ENCODE results near the gene TNIK. TPM values are rescaled to one million over a fixed set of nuclear protein-coding genes. Genes with fewer than 3 reads are reported as not detected.

The TNIK gene
- total and polyA plus RNA-seq, 2 of the 4 experiments (the other 2 are of a cell fraction), result 3.4 to 6.3 TPM

DNA sequence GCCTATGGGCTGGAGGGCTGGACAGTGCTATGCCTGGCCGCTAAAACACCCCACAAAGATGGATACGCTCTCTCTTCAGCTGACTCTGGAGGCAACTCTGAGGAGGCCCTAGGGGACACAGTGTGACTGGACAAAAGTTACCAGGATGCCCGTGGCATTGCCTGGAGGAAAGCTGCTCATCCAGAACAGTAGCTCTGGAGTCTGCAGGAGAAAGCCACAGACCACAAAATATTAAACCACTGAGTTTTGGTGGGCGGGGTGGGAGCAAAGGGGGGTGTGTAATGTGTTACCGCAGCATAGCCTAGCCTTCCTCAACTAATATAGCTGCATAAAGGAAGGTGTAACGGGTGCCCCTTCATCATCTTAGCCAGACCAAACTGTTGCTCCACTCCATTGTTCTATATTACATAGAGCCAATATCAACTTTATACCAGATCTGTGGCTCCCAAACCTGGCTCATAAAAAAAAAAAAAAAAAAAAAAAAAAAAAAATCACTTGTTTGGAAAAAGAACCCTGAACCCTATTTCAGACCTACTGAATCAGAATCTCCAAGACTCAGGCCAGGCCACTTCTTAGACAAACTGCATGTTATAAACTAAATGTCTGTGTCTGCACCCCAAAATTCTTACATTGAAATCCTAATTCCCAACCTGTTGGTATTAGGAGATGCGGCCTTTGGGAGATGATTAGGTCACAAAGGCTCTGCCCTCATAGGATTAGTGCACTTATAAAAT, 132.6 kb downstream of the TNIK start:
- Histone ChIP-seq H2AK9ac (replicated peaks; ENCODE audit: low read depth, low read length, poor library complexity) (no peak overlapping the region), H3K27ac (ENCODE audit: insufficient read depth, low read length) (no peak overlapping the region), H3K14ac (replicated peaks; ENCODE audit: low read depth, low read length) (no peak overlapping the region), H2BK15ac (ENCODE audit: low read depth, low read length) (no peak overlapping the region; the same call in 2 of the 3 replicates), H2BK5ac (ENCODE audit: low read depth, low read length, poor library complexity, severe bottlenecking) (no peak overlapping the region), H2AK5ac (ENCODE audit: low read depth, low read length) (no peak overlapping the region), H4K20me1 (ENCODE audit: insufficient read depth, low read length) (no peaks in the 10 kb centered on the region; the same call in 1 of the 2 replicates), H4K91ac (ENCODE audit: insufficient read depth, low read depth, low read length) (no peak overlapping the region), H3K9me1 (ENCODE audit: insufficient read depth, low read length) (no peaks in the 10 kb centered on the region), H3K18ac (ENCODE audit: low read depth, low read length) (no peak overlapping the region), H3K9me3 (ENCODE audit: control insufficient read depth, insufficient read depth, low read length) (no peaks in the 10 kb centered on the region), H3K4ac (ENCODE audit: low read depth, low read length) (no peak overlapping the region), H4K5ac (ENCODE audit: low read depth, low read length) (no peak overlapping the region), H2BK20ac (ENCODE audit: low read depth, low read length) (no peak overlapping the region), H3K4me1 (ENCODE audit: control insufficient read depth, insufficient read depth, low read length) (no peaks in the 10 kb centered on the region), H2BK120ac (ENCODE audit: low read depth, low read length) (no peak overlapping the region), H3K4me2 (ENCODE audit: low read depth, low read length) (no peak overlapping the region), H3K4me3 (ENCODE audit: insufficient read depth, low read depth, low read length) (no peak overlapping the region), H4K8ac (ENCODE audit: low read depth in 2 of 2, low read length in 2 of 2) (no peak overlapping the region), H3K9ac (ENCODE audit: low read depth, low read length) (no peak overlapping the region), H2AFZ (replicated peaks; ENCODE audit: low read length, poor library complexity) (no peak overlapping the region), H3K79me1 (ENCODE audit: low read depth in 1 of 2, low read length in 2 of 2) (no peaks in the 10 kb centered on the region), H3K27me3 (ENCODE audit: control insufficient read depth, insufficient read depth, low read length) (peaks cover 2% of the 10 kb centered on the region; the same call in 1 of the 2 replicates), H3K56ac (ENCODE audit: extremely low read depth, insufficient read depth, low read length) (no peak overlapping the region), H3K36me3 (ENCODE audit: control insufficient read depth, insufficient read depth, low read length) (no peaks in the 10 kb centered on the region), H3K23ac (ENCODE audit: low read depth, low read length) (no peak overlapping the region)
- intact Hi-C loops (cut with micrococcal nuclease) (no loop called here), in situ Hi-C loops (cut with MboI; ENCODE audit: low sequenced_read_pairs) (no loop called here), dilution Hi-C loops (cut with HindIII; ENCODE audit: low sequenced_read_pairs, unreplicated experiment) (no loop called here)
- ChIA-PET POLR2A (ENCODE audit: unreplicated experiment) (no interaction called here), CTCF (no interaction called here)
- ATAC-seq (ENCODE audit: low read depth), result no peak
- TF ChIP-seq RCOR1 (IDR thresholded peaks at IDR 0.05; ENCODE audit: insufficient replicate concordance, low read length) (no peak), NFE2L2 (IDR thresholded peaks at IDR 0.05; ENCODE audit: low read depth, low read length) (no peak), RAD21 (IDR thresholded peaks at IDR 0.05; ENCODE audit: low read length) (no peak), RFX5 (IDR thresholded peaks at IDR 0.05; ENCODE audit: low read depth, low read length) (no peak), CHD1 (IDR thresholded peaks at IDR 0.05; ENCODE audit: low read depth, low read length) (no peak), FOS (IDR thresholded peaks at IDR 0.05; ENCODE audit: low read depth, low read length) (no peak), MAFK (IDR thresholded peaks at IDR 0.05; ENCODE audit: low read depth, low read length) (no peak), POLR2A (IDR thresholded peaks at IDR 0.05; ENCODE audit: low read depth, low read length) (no peak), MAZ (IDR thresholded peaks at IDR 0.05; ENCODE audit: borderline replicate concordance, low read depth, low read length) (no peak), MXI1 (IDR thresholded peaks at IDR 0.05; ENCODE audit: borderline replicate concordance, low read depth, low read length) (no peak), CEBPB (IDR thresholded peaks at IDR 0.05; ENCODE audit: low read depth, low read length) (no peak), BHLHE40 (IDR thresholded peaks at IDR 0.05; ENCODE audit: low read depth, low read length) (no peak), SMC3 (IDR thresholded peaks at IDR 0.05; ENCODE audit: low read depth, low read length) (no peak)
- TF ChIP-seq, protein P1, sequence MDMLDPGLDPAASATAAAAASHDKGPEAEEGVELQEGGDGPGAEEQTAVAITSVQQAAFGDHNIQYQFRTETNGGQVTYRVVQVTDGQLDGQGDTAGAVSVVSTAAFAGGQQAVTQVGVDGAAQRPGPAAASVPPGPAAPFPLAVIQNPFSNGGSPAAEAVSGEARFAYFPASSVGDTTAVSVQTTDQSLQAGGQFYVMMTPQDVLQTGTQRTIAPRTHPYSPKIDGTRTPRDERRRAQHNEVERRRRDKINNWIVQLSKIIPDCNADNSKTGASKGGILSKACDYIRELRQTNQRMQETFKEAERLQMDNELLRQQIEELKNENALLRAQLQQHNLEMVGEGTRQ (IDR thresholded peaks at IDR 0.05; ENCODE audit: low read depth, low read length), result no peak
- TF ChIP-seq, protein P2, sequence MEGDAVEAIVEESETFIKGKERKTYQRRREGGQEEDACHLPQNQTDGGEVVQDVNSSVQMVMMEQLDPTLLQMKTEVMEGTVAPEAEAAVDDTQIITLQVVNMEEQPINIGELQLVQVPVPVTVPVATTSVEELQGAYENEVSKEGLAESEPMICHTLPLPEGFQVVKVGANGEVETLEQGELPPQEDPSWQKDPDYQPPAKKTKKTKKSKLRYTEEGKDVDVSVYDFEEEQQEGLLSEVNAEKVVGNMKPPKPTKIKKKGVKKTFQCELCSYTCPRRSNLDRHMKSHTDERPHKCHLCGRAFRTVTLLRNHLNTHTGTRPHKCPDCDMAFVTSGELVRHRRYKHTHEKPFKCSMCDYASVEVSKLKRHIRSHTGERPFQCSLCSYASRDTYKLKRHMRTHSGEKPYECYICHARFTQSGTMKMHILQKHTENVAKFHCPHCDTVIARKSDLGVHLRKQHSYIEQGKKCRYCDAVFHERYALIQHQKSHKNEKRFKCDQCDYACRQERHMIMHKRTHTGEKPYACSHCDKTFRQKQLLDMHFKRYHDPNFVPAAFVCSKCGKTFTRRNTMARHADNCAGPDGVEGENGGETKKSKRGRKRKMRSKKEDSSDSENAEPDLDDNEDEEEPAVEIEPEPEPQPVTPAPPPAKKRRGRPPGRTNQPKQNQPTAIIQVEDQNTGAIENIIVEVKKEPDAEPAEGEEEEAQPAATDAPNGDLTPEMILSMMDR (conservative IDR thresholded peaks at IDR 0.05; ENCODE audit: low read depth, low read length), result no peak
- TF ChIP-seq, protein P3, sequence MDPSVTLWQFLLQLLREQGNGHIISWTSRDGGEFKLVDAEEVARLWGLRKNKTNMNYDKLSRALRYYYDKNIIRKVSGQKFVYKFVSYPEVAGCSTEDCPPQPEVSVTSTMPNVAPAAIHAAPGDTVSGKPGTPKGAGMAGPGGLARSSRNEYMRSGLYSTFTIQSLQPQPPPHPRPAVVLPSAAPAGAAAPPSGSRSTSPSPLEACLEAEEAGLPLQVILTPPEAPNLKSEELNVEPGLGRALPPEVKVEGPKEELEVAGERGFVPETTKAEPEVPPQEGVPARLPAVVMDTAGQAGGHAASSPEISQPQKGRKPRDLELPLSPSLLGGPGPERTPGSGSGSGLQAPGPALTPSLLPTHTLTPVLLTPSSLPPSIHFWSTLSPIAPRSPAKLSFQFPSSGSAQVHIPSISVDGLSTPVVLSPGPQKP (IDR thresholded peaks at IDR 0.05; ENCODE audit: borderline replicate concordance, low read depth, low read length), result no peak
- no CpG with 5 or more reads among the region's 7 CpGs for WGBS, 2 experiments (ENCODE audit: extremely low coverage in 2 of 2, insufficient read length in 1 of 2)
- DNase-seq, result no peak
- no TSS peak for BruUV-seq (replicated peaks)

Measured in IMR-90 (cell line).